HG03354 (cell line): ENCODE results near the gene INPPL1.

Experiments
- ATAC-seq: cut with Tn5 transposase; IDR thresholded peaks from one replicate; pipeline ENCODE4 v1.9.1; 2021; ENCODE audit warnings: mild to moderate bottlenecking; ENCODE audit not compliant: unreplicated experiment, poor library complexity, severe bottlenecking

Gene INPPL1

DNA sequence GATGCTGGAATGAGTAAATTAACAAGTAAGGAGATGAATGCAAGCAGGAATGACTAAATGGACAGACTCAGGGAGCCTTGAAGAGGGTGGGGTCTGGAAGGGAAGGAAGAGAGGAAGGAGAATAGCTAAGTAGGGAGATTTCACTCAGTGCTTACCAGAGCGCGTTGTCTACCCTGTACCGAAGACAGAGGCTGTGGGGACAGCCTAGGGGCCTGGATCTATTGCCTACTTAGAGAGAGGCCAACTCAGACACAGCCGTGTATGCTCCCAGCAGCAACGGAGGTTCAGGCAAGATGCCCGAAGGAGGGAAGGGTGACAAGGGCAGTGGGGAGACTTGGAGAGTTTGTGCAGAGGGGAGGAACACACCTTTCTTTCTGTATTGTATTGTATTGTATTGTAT, 7.9 kb upstream of the INPPL1 start, which contains the start of gene FOLR2:
Gene FOLR2 (plus strand): TSS at position 157 of the 400 bp plus-strand sequence. CDS start 1,791 bp downstream, outside the sequence.
- no peak for ATAC-seq

DNA sequence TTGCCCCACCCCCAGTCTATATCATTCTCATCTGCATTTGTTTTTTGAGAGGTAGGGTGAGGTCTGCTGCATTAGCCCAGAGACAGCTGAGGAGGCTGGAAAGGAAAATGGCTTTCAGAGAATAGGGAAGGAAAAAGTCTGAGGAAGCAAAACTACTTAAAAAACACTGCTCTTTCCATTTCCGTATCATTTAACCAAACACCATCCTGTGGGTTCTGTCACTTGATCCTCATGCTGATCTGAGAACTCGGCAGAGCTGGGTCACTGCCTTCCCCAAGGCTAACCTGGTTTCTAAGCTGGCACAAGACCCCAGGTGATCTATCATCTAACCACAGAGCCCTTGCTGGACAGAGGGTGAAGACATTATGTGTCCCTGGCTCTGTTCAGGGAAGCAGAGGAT, 6.7 kb upstream of the INPPL1 start:
- ATAC-seq = no peak

DNA sequence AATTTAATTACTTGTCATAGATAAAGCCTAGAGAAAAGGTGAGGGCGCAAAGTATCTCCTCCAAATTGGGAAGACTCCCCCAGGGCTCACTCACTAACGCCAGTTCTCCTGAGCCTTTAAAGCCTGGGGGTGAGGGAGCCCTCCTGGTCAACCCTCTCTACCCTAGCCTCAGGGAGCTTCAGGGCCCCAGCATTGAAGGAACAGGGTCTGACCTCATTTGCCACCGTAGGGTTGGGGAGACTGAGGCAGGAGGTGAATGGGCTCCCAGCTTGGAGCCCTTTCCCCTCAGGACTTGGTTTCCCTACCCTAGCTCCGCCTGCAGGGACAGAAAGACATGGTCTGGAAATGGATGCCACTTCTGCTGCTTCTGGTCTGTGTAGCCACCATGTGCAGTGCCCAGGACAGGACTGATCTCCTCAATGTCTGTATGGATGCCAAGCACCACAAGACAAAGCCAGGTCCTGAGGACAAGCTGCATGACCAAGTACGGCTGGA, 6.3 kb upstream of the INPPL1 start:
- no peak for ATAC-seq

DNA sequence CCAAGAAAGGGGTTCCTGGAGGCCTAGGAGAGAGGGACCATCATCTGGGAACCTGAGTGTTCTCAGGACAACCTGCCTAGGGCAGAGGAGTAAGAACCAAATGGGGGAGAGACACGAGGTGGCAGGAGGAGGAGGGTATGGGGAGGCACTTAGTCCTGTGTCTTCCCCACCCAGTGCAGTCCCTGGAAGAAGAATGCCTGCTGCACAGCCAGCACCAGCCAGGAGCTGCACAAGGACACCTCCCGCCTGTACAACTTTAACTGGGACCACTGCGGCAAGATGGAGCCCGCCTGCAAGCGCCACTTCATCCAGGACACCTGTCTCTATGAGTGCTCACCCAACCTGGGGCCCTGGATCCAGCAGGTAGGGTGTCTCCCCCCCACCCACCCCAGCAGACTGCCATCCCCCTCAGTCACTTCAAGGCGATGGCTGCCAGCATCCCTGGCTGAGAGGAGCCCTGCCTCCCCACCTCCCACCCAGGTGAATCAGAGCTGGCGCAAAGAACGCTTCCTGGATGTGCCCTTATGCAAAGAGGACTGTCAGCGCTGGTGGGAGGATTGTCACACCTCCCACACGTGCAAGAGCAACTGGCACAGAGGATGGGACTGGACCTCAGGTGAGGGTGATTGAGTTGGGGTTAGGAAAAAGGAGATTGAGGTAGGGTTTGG, 3.7 kb upstream of the INPPL1 start:
- no peak for ATAC-seq

DNA sequence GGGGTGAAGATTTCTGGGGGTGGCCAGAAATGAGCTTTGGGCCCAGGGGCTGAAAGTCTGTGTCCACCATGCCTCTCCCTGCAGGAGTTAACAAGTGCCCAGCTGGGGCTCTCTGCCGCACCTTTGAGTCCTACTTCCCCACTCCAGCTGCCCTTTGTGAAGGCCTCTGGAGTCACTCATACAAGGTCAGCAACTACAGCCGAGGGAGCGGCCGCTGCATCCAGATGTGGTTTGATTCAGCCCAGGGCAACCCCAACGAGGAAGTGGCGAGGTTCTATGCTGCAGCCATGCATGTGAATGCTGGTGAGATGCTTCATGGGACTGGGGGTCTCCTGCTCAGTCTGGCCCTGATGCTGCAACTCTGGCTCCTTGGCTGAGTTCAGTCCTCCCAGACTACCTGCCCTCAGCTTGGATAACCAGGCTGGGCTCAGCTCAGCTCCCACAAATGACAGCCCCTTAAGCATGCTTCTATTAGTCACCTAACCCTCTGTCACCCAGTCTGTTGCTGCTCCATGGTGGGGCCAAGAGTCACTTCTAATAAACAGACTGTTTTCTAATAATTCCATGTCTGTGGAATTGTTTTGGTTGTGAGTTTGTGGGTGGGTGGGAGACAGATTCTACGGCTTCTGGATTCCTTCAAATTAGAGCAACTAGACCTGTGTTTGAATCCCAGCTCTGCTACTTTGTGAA, 3.0 kb upstream of the INPPL1 start:
- ATAC-seq = no peak

DNA sequence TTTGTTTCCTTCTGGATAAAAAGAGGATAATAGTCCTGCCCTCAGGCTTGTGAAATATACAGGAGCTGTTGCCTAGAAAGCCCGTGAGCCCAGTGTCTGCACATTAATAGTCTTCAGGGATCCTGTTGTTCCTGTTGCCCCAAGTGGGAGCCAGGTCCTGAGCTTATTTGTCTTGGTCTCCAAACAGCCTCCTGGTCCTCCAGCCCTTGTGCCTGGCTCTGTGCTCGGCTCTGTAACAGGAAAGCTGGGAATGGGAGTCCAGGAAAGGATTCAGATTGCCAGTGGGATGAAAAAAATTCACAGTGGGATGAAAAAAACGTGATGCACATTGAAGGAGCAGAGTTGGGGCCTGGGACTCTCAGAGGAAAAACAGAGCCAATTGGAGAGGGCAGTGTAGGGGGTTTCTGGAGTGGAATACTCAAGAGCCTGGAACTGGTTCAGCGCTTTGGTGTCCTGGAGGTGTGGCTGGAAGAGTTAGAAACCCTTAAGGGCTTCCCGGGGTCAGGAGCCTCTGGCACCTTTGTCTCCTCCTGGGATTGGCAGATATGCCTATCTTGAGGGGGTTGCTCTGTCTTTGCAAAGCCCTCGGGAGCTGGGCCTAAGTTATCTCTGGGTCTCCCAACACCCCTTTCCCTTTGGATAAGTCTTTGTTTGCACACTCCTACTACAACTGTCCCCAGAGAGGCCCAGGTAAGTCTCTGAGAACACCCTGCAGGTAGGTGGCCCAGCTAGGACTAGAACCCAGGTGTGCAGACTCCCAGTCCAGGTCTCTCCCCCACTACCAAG, 2.3 kb upstream of the INPPL1 start:
- no peak for ATAC-seq

DNA sequence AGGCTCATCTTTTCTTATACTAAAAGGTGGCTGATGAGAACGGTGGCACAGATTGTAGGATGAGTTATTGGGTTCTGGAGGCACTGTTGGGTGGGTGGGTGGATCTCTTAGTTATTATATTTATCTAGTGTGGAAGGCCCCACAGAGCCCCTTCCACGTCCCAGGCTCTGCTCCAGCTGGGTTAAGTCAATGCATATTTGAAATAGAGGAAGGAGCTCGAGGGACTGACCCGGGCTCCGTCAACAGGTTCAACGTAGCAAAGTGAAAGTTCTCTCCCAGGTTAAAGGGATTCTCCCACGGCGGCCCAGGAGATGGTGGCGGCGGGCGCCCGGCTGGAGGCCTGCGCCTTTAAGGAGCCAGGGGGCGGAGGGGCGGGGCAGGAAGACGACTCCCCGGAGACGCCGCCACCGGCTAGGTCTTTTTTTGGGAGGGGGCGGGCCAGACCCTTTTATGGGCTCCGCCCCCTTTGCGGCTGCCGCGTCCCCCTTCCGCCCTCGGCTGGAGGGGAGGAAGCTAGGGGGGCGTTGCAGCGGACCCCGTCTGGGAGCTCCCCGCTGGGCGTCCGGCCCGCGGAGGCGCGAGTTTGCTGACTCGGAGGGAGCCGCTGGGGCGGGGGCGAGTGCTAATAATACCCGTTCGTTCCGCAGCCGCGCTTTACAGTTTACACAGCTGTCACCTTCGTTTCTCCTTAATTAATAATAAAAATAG, 1.5 kb upstream of the INPPL1 start:
- peak; percentile 70 for ATAC-seq

DNA sequence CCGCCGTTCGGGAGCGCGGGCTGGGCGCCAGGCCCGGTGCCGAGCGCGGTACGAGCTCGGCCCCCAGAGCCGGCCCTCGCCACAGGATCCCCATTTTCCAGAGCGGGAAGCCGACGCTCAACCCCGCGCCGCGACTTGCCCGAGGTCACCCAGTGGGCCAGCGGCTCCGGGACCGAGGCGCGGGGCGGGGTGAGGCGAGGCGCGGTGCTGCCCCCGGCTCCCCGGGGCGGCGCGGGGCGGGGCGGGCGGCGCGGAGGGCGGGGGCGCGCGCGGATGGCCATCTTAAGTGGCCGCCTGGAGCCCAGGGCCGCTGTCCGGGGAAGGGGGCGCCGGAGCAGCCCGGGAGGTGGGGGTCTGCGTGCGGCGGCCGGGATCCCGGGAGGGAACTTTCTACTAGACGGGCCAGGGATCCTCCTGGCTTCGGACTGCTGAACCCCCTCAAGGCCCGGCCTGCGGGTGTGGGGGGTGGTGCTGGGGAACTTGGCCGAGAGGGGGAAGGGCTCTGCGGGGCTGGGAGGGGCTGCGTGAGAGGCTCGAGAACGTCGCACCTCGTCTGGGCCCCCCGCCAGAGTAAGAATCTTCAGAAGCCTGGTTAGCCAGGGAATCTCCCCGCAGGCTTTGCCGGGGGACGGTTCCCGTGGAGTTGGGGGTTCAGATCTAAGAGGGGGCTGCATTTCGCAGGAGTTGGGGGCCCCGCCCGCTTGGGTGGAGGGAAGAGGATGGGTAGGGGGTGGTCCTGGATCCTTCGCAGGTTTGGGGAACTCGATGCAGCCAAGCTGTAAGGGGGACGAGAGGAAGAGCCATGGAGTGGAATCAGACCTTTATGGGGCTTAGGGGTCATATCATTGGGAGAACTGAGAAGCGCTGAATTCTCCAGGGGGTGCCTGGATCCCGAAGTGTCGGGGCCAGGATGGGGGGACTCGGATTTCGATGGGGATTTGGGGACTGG, 678 bp upstream of the INPPL1 start:
- ATAC-seq = peak; percentile 56

DNA sequence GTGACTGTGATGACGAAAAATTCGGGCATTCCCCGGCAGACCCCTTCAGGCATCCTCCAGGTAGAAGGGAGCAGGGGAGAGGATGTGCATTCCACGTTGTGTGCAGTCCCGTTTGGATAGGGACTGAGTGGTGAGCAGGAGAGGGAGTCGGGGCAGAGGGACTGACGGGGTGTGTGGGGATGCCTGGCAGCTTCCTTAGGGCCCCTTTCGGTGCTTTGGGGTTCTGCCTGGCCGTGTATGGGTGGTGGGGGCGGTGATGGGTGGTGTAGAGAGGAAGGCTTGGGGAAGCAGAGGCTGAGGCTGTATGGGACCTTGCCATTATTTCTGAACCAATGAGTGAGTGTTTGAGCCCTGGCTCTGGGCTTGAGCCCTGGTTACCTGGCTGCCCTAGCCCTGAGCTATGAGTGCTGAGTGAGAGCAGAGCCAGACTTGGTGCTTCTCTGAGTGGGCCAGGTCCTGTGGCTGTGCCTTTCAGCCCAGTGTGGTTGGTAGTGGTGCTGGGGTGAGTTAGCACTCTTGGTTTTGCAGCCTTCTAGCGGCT, 914 bp downstream of the INPPL1 start:
- ATAC-seq = no peak

DNA sequence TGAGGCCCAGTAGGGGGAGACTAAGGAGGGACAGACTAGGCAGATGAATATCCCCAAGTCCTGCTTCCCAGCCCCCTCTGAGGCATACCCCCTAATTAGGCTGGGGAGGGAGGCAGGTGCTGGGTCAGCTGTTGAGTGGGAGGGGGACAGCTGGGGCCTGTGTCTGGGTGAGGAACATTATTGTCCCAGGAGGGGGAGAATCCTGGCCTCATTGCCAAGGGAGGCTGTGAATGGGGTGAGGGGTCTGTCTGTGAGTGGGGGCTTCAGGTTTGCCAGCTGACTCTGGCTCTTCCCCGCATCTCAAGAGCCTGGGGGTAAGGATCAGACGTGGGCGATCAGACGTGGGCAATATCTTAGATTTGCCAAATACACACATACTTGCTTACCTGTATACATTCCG, 2.1 kb downstream of the INPPL1 start:
- ATAC-seq = no peak

DNA sequence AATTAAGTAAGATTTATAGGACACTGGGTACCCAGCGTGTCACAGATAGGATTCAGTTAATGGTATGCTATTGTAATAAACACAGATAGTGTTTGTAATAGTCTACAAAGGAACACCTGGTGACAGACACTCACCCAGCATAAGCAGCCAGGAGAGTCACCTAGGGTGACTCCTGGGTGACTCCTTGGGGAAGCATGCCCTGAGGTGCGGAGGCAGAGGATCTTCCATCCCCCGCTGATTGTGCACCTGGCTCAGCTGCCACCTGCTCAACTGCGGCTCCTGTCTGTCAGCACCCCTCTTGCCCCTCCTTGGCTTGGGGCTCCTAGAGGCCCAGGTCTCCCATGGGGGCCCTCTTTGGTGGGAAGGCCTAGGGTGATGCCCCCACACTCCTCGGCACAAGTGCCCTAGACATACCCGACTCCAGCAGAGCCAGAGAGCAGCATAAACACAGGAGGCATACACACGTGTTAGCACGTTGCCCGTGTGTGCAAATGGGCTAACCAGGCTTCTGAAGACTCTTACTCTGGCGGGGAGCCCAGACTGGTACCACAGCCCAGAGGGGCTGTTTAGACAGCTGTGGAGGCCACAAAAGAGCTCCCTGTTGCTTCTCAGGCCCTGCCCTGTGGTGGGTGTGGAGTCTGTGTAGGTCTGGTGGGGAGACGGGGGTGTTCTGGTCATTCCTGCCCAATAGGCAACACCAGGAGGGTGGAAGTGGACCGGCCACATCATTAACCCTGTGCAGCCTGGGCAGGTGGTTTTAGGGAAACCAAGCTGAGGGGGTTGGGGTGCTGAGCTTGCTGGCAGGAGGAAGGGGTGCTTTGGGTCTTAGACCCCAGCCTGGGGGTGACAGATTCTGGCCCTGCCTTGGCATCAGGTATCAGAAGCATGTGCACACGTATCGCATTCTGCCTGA, 3.0 kb downstream of the INPPL1 start:
- ATAC-seq = no peak

DNA sequence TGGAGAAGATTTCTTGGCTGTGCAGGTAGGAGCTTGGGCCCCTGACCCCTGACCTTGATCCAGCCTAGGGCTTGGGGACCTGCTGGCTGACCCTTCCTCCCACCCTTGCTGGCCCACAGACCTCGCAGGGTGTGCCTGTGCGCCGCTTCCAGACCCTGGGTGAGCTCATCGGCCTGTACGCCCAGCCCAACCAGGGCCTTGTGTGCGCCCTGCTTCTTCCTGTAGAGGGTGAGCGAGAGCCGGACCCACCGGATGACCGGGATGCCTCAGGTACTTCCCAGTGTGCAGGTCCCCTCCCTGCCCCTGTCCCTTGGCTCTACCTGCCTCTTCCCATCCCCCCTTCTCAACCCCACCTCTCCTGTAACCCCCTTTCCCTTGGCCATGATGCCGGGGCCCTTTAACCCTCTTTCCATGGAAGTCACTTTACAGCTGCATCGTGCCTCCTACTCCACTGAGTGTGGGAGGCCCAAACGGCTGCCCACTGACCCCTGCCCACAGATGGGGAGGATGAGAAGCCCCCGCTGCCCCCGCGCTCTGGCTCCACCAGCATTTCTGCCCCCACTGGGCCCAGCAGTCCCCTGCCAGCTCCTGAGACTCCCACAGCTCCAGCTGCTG, 3.8 kb downstream of the INPPL1 start:
- ATAC-seq = no peak

DNA sequence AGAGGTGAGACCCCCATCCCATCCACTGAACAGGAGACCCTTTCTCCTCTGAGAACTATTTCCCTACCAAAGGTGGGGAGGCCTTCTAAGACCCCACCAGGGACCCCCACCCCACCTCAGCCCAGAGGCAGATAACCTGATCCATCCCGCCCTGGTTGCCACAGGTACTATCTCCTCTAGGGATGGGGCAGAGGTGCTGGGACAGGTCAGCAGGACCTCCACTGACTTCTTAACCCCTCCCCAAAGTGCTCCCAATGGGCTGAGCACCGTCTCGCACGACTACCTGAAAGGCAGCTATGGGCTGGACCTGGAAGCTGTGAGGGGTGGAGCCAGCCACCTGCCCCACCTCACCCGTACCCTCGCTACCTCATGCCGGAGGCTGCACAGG, 4.3 kb downstream of the INPPL1 start:
- no peak for ATAC-seq

DNA sequence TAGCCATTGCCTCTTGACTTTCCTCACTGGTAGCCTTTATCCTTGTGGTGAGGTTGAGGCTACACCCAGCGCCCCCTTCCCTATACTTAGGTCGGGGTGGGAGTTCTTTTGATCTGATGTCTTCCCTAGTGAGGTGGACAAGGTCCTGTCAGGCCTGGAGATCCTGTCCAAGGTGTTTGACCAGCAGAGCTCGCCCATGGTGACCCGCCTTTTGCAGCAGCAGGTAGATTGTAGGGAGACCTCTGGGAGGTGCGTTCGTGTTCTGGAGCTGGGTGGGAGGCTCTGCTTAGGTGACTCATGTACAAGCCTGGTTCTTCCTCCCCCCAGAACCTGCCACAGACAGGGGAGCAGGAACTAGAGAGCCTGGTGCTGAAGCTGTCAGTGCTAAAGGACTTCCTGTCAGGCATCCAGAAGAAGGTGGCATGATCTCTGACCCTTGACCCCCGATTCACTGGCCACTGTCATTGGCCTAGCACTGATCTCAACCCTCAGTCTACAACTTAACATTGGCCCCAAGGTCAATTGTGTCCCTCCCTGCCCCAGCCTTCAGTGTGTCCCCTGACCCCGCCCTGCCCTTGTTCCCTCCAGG, 4.9 kb downstream of the INPPL1 start:
- ATAC-seq = no peak

DNA sequence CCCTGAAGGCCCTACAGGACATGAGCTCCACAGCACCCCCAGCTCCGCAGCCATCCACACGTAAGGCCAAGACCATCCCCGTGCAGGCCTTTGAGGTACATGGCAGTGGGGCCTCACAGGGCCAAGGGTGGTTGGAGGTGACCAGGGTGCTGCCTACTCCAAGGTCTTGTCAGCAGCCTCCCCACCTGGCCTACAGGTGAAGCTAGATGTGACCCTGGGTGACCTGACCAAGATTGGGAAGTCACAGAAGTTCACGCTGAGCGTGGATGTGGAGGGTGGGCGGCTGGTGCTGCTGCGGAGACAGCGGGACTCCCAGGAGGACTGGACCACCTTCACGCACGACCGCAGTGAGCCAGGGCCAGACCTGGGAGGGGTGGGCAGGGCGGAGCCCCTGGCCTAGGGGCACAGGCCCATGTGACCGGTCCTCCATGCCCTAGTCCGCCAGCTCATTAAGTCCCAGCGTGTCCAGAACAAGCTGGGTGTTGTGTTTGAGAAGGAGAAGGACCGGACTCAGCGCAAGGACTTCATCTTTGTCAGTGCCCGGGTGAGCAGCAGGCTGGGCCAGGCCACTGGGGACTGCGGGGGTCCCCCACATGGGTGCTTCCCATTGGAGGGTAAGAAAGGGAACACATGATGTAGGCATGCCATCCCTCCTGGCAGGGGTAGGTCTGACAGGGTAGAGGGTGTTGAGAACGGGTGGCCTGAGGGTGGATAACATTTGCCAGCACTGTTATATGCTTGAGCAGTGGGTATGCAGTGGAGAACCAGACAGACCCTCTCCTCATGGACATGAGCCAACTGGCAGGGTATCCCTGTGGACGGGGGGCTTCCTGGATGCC, 5.6 kb downstream of the INPPL1 start:
- ATAC-seq = no peak

DNA sequence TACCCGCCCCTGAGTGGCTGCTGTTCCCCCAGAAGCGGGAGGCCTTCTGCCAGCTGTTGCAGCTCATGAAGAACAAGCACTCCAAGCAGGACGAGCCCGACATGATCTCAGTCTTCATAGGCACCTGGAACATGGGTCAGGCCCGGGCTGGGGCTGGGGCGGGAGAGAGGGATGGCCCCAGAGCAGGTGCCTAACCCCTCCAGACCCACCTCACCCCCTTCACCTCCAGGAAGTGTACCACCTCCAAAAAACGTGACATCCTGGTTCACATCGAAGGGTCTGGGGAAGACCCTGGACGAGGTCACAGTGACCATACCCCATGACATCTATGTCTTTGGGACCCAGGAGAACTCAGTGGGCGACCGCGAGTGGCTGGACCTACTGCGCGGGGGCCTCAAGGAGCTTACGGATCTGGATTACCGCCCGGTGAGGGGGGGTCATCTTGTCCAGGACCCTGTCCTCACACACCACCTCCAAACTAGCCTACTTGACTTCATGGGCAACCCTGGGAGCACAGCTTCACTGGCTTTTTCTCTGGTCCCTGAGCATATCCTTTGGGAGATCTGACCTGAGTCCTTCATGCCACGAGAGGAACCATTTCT, 6.3 kb downstream of the INPPL1 start:
- ATAC-seq = no peak
